Liver (tissue), 9 donors: ENCODE data around the gene LHX3. TPM values are rescaled to one million over a fixed set of nuclear protein-coding genes. Genes with fewer than 3 reads are reported as not detected.

ENCODE experiments used
- DNase-seq: peaks from one replicate; pipeline ENCODE4 v3.0.0-alpha.2; 2017; ENCODE audit warnings: low spot score
- H3K27ac ChIP-seq, 2 donors: one replicate each; pipeline ENCODE4 v1.7.0; 2013; ENCODE audit warnings: inconsistent platforms in 2 of 2, low read length in 2 of 2, control low read depth in 1 of 2, low read depth in 1 of 2, mild to moderate bottlenecking in 1 of 2
- H3K27me3 ChIP-seq, 4 donors: one replicate each; pipeline versions ENCODE4 v1.6.1 to v1.7.0; 2013; ENCODE audit warnings: low read length in 3 of 4, inconsistent platforms in 1 of 4, mild to moderate bottlenecking in 1 of 4, moderate library complexity in 1 of 4; ENCODE audit not compliant: control insufficient read depth in 4 of 4, insufficient read depth in 4 of 4
- H3K36me3 ChIP-seq, 4 donors: one replicate each; pipeline versions ENCODE4 v1.6.1 to v1.7.0; 2013; ENCODE audit warnings: low read length in 3 of 4, mild to moderate bottlenecking in 3 of 4, low read depth in 1 of 4, moderate library complexity in 1 of 4; ENCODE audit not compliant: control insufficient read depth in 4 of 4, insufficient read depth in 3 of 4
- H3K4me1 ChIP-seq, 4 donors: one replicate each; pipeline versions ENCODE4 v1.6.1 to v1.7.0; 2013; ENCODE audit warnings: low read length in 3 of 4, mild to moderate bottlenecking in 3 of 4, moderate library complexity in 1 of 4; ENCODE audit not compliant: control insufficient read depth in 4 of 4, insufficient read depth in 4 of 4
- H3K4me3 ChIP-seq, 3 donors: one replicate each; pipeline versions ENCODE4 v1.6.1 to v1.7.0; 2013; ENCODE audit warnings: low read length in 3 of 3, control low read depth in 1 of 3, low read depth in 1 of 3, mild to moderate bottlenecking in 1 of 3
- H3K9ac ChIP-seq, 2 donors: one replicate each; pipeline ENCODE4 v1.7.0; 2013; ENCODE audit warnings: low read length in 2 of 2, mild to moderate bottlenecking in 2 of 2, moderate library complexity in 2 of 2, control low read depth in 1 of 2, low read depth in 1 of 2
- H3K9me3 ChIP-seq, 4 donors: one replicate each; pipeline versions ENCODE4 v1.6.1 to v1.7.0; 2013; ENCODE audit warnings: low read length in 3 of 4; ENCODE audit not compliant: control insufficient read depth in 4 of 4
- EGR1 ChIP-seq, 2 donors: IDR thresholded peaks; 2 replicates each; pipeline ENCODE4 v1.6.1; 2016 to 2018; ENCODE audit warnings: antibody characterized with exemption in 2 of 2, low read depth in 2 of 2
- FOXA2 ChIP-seq: IDR thresholded peaks from 2 replicates; pipeline ENCODE4 v1.6.1; 2016; ENCODE audit warnings: antibody characterized with exemption
- GABPA ChIP-seq, 2 donors: IDR thresholded peaks in 1 of 2; conservative IDR thresholded peaks in 1 of 2; 2 replicates each; pipeline ENCODE4 v1.6.1; 2016; ENCODE audit warnings: antibody characterized with exemption in 2 of 2, mild to moderate bottlenecking in 1 of 2, moderate library complexity in 1 of 2
- HNF4A ChIP-seq, 2 donors: conservative IDR thresholded peaks; 2 replicates each; pipeline ENCODE4 v1.6.1; 2016; ENCODE audit warnings: antibody characterized with exemption in 2 of 2, mild to moderate bottlenecking in 2 of 2
- MAX ChIP-seq: IDR thresholded peaks from 2 replicates; pipeline ENCODE4 v1.6.1; 2016; ENCODE audit warnings: antibody characterized with exemption
- NR2F2 ChIP-seq: IDR thresholded peaks from 2 replicates; pipeline ENCODE4 v1.6.1; 2016; ENCODE audit warnings: antibody characterized with exemption
- RAD21 ChIP-seq, 2 donors: IDR thresholded peaks; 2 replicates each; pipeline ENCODE4 v1.6.1; 2016; ENCODE audit warnings: antibody characterized with exemption in 2 of 2, mild to moderate bottlenecking in 2 of 2
- REST ChIP-seq: IDR thresholded peaks from 2 replicates; pipeline ENCODE4 v1.6.1; 2016; ENCODE audit warnings: antibody characterized with exemption, mild to moderate bottlenecking
- RXRA ChIP-seq, 2 donors: IDR thresholded peaks; 2 replicates each; pipeline ENCODE4 v1.6.1; 2017 to 2018; ENCODE audit warnings: antibody characterized with exemption in 2 of 2, mild to moderate bottlenecking in 1 of 2
- YY1 ChIP-seq: IDR thresholded peaks from 2 replicates; pipeline ENCODE4 v1.6.1; 2016; ENCODE audit warnings: antibody characterized with exemption, mild to moderate bottlenecking
- WGBS: extraction: QIAGEN DNeasy Blood & Tissue Kit; methylation state at CpG from one replicate; pipeline ENCODE4 v1.1.7; 2013; 5-methylcytosine and 5-hydroxymethylcytosine counted together
- polyA plus RNA-seq, 2 donors: library from polyadenylated mRNA; stranded (reverse) in 1 of 2; unstranded in 1 of 2; fragments of 200-250 nt in 1 of 2; fragments of >200 nt in 1 of 2; fragmentation: Nextera tagmentation in 1 of 2; extraction: Ambion mirVana in 1 of 2; gene quantifications; one replicate each; pipeline versions ENCODE4 v1.2.1 to v1.2.3, GENCODE V29; 2013 to 2015
- total RNA-seq, 2 donors: library from RNA; depleted of rRNA; stranded (reverse); fragments of >200 nt; gene quantifications; one replicate each; pipeline ENCODE4 v1.2.3, GENCODE V29; 2014
- TF ChIP-seq, protein P1 (sequence below): fragments of 150-350 bp; IDR thresholded peaks from 2 replicates; pipeline ENCODE4 v1.5.1; 2017; ENCODE audit warnings: improper control_type of control experiment, low read depth, low read length; ENCODE audit not compliant: missing input control
- TF ChIP-seq, protein P2 (sequence below): IDR thresholded peaks from 2 replicates; pipeline ENCODE4 v1.6.1; 2016; ENCODE audit warnings: antibody characterized with exemption
- donor health status: healthy.
- donor health status: healthy.
- donor health status: healthy.
- donor health status: healthy.
- donor health status: healthy.

The LHX3 gene
- total and polyA plus RNA-seq, 4 donors: not detected

- no peaks in the 10 kb centered on the region for H3K4me1 ChIP-seq
- TF ChIP-seq REST: no peak
- no peak for TF ChIP-seq RAD21 (IDR thresholded peaks at IDR 0.05)
- no peak for TF ChIP-seq HNF4A (conservative IDR thresholded peaks at IDR 0.05)
- TF ChIP-seq MAX: no peak
- TF ChIP-seq, protein P1, sequence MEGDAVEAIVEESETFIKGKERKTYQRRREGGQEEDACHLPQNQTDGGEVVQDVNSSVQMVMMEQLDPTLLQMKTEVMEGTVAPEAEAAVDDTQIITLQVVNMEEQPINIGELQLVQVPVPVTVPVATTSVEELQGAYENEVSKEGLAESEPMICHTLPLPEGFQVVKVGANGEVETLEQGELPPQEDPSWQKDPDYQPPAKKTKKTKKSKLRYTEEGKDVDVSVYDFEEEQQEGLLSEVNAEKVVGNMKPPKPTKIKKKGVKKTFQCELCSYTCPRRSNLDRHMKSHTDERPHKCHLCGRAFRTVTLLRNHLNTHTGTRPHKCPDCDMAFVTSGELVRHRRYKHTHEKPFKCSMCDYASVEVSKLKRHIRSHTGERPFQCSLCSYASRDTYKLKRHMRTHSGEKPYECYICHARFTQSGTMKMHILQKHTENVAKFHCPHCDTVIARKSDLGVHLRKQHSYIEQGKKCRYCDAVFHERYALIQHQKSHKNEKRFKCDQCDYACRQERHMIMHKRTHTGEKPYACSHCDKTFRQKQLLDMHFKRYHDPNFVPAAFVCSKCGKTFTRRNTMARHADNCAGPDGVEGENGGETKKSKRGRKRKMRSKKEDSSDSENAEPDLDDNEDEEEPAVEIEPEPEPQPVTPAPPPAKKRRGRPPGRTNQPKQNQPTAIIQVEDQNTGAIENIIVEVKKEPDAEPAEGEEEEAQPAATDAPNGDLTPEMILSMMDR: no peak
- no peak for TF ChIP-seq RXRA (IDR thresholded peaks at IDR 0.05)
- TF ChIP-seq, protein P2, sequence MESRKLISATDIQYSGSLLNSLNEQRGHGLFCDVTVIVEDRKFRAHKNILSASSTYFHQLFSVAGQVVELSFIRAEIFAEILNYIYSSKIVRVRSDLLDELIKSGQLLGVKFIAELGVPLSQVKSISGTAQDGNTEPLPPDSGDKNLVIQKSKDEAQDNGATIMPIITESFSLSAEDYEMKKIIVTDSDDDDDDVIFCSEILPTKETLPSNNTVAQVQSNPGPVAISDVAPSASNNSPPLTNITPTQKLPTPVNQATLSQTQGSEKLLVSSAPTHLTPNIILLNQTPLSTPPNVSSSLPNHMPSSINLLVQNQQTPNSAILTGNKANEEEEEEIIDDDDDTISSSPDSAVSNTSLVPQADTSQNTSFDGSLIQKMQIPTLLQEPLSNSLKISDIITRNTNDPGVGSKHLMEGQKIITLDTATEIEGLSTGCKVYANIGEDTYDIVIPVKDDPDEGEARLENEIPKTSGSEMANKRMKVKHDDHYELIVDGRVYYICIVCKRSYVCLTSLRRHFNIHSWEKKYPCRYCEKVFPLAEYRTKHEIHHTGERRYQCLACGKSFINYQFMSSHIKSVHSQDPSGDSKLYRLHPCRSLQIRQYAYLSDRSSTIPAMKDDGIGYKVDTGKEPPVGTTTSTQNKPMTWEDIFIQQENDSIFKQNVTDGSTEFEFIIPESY: no peak
- no peak for TF ChIP-seq YY1
- H3K4me3 ChIP-seq: no peak overlapping the region
- H3K27me3 ChIP-seq: peaks cover 0 to 12% (median 2%) of the 10 kb centered on the region in 4 donors
- H3K36me3 ChIP-seq: no peaks in the 10 kb centered on the region
- H3K9ac ChIP-seq: no peak overlapping the region
- WGBS: 90% methylated on average over 18 of the region's 18 CpGs
- no peak for DNase-seq
- no peaks in the 10 kb centered on the region for H3K9me3 ChIP-seq
- no peak overlapping the region for H3K27ac ChIP-seq
Measured at GRCh38 chr9:136187197-136187596, 17.7 kb downstream of the LHX3 start.

DNA sequence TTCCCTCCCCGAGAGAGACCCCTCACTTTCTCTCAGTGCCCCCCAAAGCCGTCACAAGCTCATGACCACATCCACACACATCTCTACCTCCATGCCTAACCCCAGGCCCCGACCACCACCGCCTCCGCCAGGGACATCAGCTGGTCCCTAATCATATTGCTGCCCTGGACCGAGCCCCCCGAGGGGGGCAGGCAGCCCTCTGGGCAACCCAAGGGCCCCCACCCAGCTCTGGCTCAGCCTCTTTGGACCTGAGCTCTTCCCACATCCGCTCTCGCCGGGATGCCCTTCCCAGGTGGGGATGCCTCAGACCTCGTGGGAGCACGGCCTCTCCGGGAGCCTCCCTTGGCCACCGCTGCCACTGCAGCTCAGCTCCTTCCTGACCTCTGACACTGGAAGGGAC lies 18.5 kb downstream of the LHX3 start:
- no peaks in the 10 kb centered on the region for H3K36me3 ChIP-seq
- H3K9me3 ChIP-seq: no peaks in the 10 kb centered on the region
- no peak for DNase-seq
- no peak overlapping the region for H3K27ac ChIP-seq
- no peak overlapping the region for H3K9ac ChIP-seq
- TF ChIP-seq NR2F2 (no peak), EGR1 (IDR thresholded peaks at IDR 0.05; ENCODE audit: low read depth in 2 of 2) (no peak), RAD21 (IDR thresholded peaks at IDR 0.05) (no peak), RXRA (IDR thresholded peaks at IDR 0.05) (no peak), MAX (no peak), YY1 (no peak), REST (no peak), FOXA2 (no peak), GABPA (IDR thresholded peaks at IDR 0.05 in 1 of 2, conservative IDR thresholded peaks at IDR 0.05 in 1 of 2) (no peak)
- TF ChIP-seq, protein P1: no peak
- 61% methylated on average over 14 of the region's 14 CpGs for WGBS
- peaks cover 0 to 12% (median under 1%) of the 10 kb centered on the region in 4 donors for H3K27me3 ChIP-seq
- H3K4me1 ChIP-seq: no peaks in the 10 kb centered on the region
- H3K4me3 ChIP-seq: no peak overlapping the region
